SK-N-SH treated with all-trans-retinoic acid at 6 μM for 48 hours (cell line): ENCODE measurements around the gene ITM2C.

Experiments used
- ARNTL ChIP-seq: fragments of 450-650 bp; formaldehyde crosslinking; IDR thresholded peaks from 2 replicates; pipeline ENCODE4 v1.5.0; 2020; ENCODE audit warnings: low read depth, mild to moderate bottlenecking, moderate library complexity, borderline replicate concordance
- PATZ1 ChIP-seq: fragments of 250-450 bp; sonication (Bioruptor Pico); IDR thresholded peaks from 2 replicates; pipeline ENCODE4 v1.8.0; 2020; ENCODE audit warnings: mild to moderate bottlenecking, moderate library complexity, borderline replicate concordance
- RARB ChIP-seq: fragments of 250-450 bp; sonication (Bioruptor Pico); IDR thresholded peaks from 2 replicates; pipeline ENCODE4 v1.8.0; 2021; ENCODE audit warnings: mild to moderate bottlenecking, moderate library complexity
- TCF4 ChIP-seq: fragments of 250-450 bp; sonication (Bioruptor Pico); IDR thresholded peaks from 2 replicates; pipeline ENCODE4 v1.8.0; 2021; ENCODE audit warnings: mild to moderate bottlenecking, moderate library complexity, borderline replicate concordance
- ZFP3 ChIP-seq: fragments of 250-450 bp; sonication (Bioruptor Pico); IDR thresholded peaks from 2 replicates; pipeline ENCODE4 v1.5.0; 2020; ENCODE audit warnings: mild to moderate bottlenecking, moderate library complexity
- ZNF565 ChIP-seq: fragments of 450-650 bp; formaldehyde crosslinking; conservative IDR thresholded peaks from 2 replicates; pipeline ENCODE4 v1.5.0; 2020; ENCODE audit warnings: low read depth, mild to moderate bottlenecking, moderate library complexity
- ZNF70 ChIP-seq: fragments of 450-650 bp; formaldehyde crosslinking; IDR thresholded peaks from 2 replicates; pipeline ENCODE4 v1.5.0; 2020; ENCODE audit warnings: mild to moderate bottlenecking, moderate library complexity

- no peak for TF ChIP-seq ZNF565
- TF ChIP-seq TCF4 (CRISPR knock-in tag): no peak
- TF ChIP-seq ARNTL (CRISPR knock-in tag): no peak
- no peak for TF ChIP-seq ZNF70 (CRISPR knock-in tag)
- TF ChIP-seq PATZ1 (CRISPR knock-in tag): no peak
- TF ChIP-seq RARB (CRISPR knock-in tag): no peak
- no peak for TF ChIP-seq ZFP3 (CRISPR knock-in tag)
Observed at GRCh38 chr2:230912724-230913123, 48.0 kb downstream of the ITM2C start.
